T-helper 1 cell treated with Interleukin-12 subunit alpha and Interleukin-12 subunit beta and Interleukin-4 antibody, amounts not matched to agents 30 ng/mL and 1 ng/mL, for 36 hours (primary cell): ENCODE measurements around the gene DENND4B. TPM values are rescaled to one million over a fixed set of nuclear protein-coding genes. Genes with fewer than 3 reads are reported as not detected.
"Not testable (repeated sequence)": the region's sequence is repeated elsewhere in the genome, so short reads cannot be mapped to it uniquely, and the experiment has no call there.

Source experiments
- intact Hi-C: fragments of 100-400 bp; cut with micrococcal nuclease; formaldehyde crosslinking; loops from one replicate; pipeline ENCODE4 v1.15.1; 2024
- total RNA-seq: library from RNA; stranded (reverse); gene quantifications from 2 replicates; pipeline ENCODE4 v1.2.3, GENCODE V29; 2022

DENND4B gene
- total RNA-seq, 1 donor from 2014 or later: 173 TPM

- intact Hi-C loops: no loop called here
Measured at GRCh38 chr1:153929981-153930948, 16.3 kb downstream of the DENND4B start.

GRCh38 chr1:153929426-153929825 lies 17.1 kb downstream of the DENND4B start:
- intact Hi-C loops: no loop called here

GRCh38 chr1:153928791-153929341 lies 17.7 kb downstream of the DENND4B start:
- intact Hi-C loops: no loop called here

- intact Hi-C loops: no loop called here
Measured at GRCh38 chr1:153928245-153928644, 18.3 kb downstream of the DENND4B start.

- intact Hi-C loops: no loop called here
Measured at GRCh38 chr1:153926405-153926804, 20.1 kb downstream of the DENND4B start.

GRCh38 chr1:153922972-153923925 lies 23.3 kb downstream of the DENND4B start, which contains the start of gene GATAD2B:
GATAD2B (minus strand) TSS chr1:153922972; CDS start chr1:153828347, 94,625 bp downstream.
- intact Hi-C loops: loop anchor here (1.0 to 5.0 kb wide), 20 partner anchors 22 to 1014 kb away; partner anchors contain the start of genes ATP8B2, CHTOP, CREB3L4 and HAX1

- intact Hi-C loops: loop anchor here (2.0 to 5.0 kb wide), 7 partner anchors 55 to 1015 kb away; partner anchors contain the start of genes ATP8B2, PMVK, SNAPIN and UBAP2L
Measured at GRCh38 chr1:153922076-153922971, 24.2 kb downstream of the DENND4B start.

- intact Hi-C loops: loop anchor here (2.0 to 5.0 kb wide), 8 partner anchors 33 to 1016 kb away; partner anchors contain the start of genes ATP8B2, PMVK, SNAPIN and UBAP2L
Measured at GRCh38 chr1:153921803-153922075, 24.8 kb downstream of the DENND4B start.

- intact Hi-C loops: loop anchor here (2.0 to 5.0 kb wide), 6 partner anchors 32 to 1016 kb away; partner anchors contain the start of genes ATP8B2, PMVK and SNAPIN
Measured at GRCh38 chr1:153921080-153921802, 25.3 kb downstream of the DENND4B start.

GRCh38 chr1:153919876-153920852 lies 26.4 kb downstream of the DENND4B start:
- intact Hi-C loops: loop anchor here (1.0 to 5.0 kb wide), 7 partner anchors 31 to 1017 kb away; partner anchors contain the start of genes ATP8B2, PMVK and SNAPIN

GRCh38 chr1:153916297-153916696 lies 30.2 kb downstream of the DENND4B start:
- intact Hi-C loops: no loop called here

- intact Hi-C loops: no loop called here
Measured at GRCh38 chr1:153912349-153912748, 34.2 kb downstream of the DENND4B start.

GRCh38 chr1:153910560-153910959 lies 36.0 kb downstream of the DENND4B start:
- intact Hi-C loops: not testable (repeated sequence)

- intact Hi-C loops: no loop called here
Measured at GRCh38 chr1:153908071-153908470, 38.4 kb downstream of the DENND4B start.

GRCh38 chr1:153907134-153907533 lies 39.4 kb downstream of the DENND4B start:
- intact Hi-C loops: no loop called here

- intact Hi-C loops: no loop called here
Measured at GRCh38 chr1:153906396-153906795, 40.1 kb downstream of the DENND4B start.

GRCh38 chr1:153905908-153906307 lies 40.6 kb downstream of the DENND4B start:
- intact Hi-C loops: not testable (repeated sequence)

- intact Hi-C loops: no loop called here
Measured at GRCh38 chr1:153903841-153904455, 42.6 kb downstream of the DENND4B start.
